ENCODE measurements around the gene IL18R1. TPM values are rescaled to one million over a fixed set of nuclear protein-coding genes. Genes with fewer than 3 reads are reported as not detected.
"Not testable (repeated sequence)": the region's sequence is repeated elsewhere in the genome, so short reads cannot be mapped to it uniquely, and the experiment has no call there.

The IL18R1 gene, protein sequence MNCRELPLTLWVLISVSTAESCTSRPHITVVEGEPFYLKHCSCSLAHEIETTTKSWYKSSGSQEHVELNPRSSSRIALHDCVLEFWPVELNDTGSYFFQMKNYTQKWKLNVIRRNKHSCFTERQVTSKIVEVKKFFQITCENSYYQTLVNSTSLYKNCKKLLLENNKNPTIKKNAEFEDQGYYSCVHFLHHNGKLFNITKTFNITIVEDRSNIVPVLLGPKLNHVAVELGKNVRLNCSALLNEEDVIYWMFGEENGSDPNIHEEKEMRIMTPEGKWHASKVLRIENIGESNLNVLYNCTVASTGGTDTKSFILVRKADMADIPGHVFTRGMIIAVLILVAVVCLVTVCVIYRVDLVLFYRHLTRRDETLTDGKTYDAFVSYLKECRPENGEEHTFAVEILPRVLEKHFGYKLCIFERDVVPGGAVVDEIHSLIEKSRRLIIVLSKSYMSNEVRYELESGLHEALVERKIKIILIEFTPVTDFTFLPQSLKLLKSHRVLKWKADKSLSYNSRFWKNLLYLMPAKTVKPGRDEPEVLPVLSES
- total RNA-seq, result 10 to 100 TPM; 15.7 to 19.3 (median 17.9) TPM

DNA sequence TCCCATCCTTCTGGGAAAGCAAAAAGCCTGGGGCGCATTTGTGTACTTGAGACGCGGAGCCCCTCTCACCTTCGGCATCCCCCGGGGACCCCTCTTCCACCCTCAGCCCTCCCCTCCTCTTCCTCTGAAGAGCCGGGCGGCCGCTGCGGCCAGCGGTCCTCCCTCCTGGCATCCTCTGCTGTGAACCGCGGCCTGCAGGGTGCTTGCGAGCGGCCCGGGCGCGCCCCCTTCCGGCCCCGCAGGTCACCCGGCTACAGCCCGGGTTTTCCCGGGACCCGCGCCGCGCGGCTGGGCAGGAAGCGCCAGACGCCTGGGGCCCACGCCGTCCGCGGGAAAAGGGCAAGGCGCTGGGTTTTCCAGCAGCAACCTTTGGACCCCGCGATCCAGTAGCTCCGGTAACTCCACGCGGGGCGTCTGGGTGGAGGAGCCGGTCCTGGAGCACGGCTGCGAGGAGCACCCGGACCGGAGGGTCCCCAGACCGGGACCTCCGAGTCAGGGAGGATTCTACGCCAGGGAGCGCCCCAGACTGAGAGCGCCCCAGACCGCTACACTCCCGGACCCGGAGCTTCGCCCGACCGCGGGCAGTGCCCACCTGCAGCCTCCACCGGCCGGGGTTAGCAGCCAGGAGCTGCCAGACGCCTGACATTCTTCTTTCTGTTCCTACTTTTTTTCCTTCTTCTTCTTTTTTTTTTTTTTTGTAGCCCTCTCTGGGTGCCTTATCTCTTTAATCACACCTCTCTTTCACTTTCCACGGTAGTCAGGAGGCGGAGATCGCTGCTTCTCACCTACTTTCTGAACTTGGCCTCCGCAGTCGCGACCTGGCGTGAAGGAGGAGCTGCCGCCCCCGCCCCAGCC is at the start of gene IL18R1:
Gene IL18R1, plus strand, starts transcription at position 271 of the 855 bp plus-strand sequence. CDS start 6,865 bp downstream, outside the sequence.
- DNase-seq, result peak; percentile 68
- no peaks in the 10 kb centered on the region for H3K9me3 Mint-ChIP-seq
- H3K36me3 Mint-ChIP-seq (ENCODE audit: insufficient read depth), result no peaks in the 10 kb centered on the region
- peaks cover 41% of the 10 kb centered on the region for H3K4me1 Mint-ChIP-seq (ENCODE audit: low read depth)
- H3K4me3 Mint-ChIP-seq, result peak within 1 kb of the TSS; percentile 98
- peak; percentile 89 to 92 for ATAC-seq
- H3K27me3 Mint-ChIP-seq (ENCODE audit: low read depth), result no peaks in the 10 kb centered on the region

- Mint-ChIP-seq H3K9me3 (no peaks in the 10 kb centered on the region), H3K27me3 (ENCODE audit: low read depth) (peaks cover 6% of the 10 kb centered on the region), H3K36me3 (ENCODE audit: insufficient read depth) (no peaks in the 10 kb centered on the region), H3K4me3 (no peak overlapping the region), H3K4me1 (ENCODE audit: low read depth) (peaks cover 26% of the 10 kb centered on the region)
- no peak for ATAC-seq
- no peak for DNase-seq
Measured at GRCh38 chr2:102306125-102306524, 49.5 kb upstream of the IL18R1 start.

GRCh38 chr2:102310964-102311640 is 44.5 kb upstream of the IL18R1 start, which contains the start of gene IL1RL1:
Gene IL1RL1, plus strand, starts transcription at chr2:102311563. Its CDS starts 26,702 bp downstream, at chr2:102338265.
- Mint-ChIP-seq H3K9me3 (no peaks in the 10 kb centered on the region), H3K36me3 (ENCODE audit: insufficient read depth) (no peaks in the 10 kb centered on the region), H3K27me3 (ENCODE audit: low read depth) (peaks cover under 1% of the 10 kb centered on the region), H3K4me3 (no peak within 1 kb of the TSS), H3K4me1 (ENCODE audit: low read depth) (peaks cover under 1% of the 10 kb centered on the region)
- ATAC-seq (no peak), DNase-seq (no peak)

DNA sequence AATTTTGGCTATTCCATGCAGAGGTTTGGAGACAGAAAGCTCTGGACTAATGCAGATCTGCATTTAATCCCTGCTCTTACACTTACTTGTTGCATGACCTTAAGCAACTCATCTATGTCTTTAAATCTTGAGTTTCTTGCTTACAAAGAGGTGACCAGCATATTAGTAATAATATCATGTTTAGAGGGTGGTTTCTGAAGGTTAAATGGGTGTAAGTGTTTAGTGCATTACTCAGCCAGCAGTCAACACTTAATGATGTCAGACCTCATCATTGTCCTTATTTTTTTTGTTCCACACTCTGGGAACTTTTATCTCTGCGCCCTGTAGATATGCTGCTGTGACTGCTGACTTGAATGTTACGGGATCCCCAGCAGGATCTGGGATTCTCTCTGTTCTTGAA is 42.6 kb upstream of the IL18R1 start:
- no peaks in the 10 kb centered on the region for H3K36me3 Mint-ChIP-seq (ENCODE audit: insufficient read depth)
- ATAC-seq, result no peak
- no peaks in the 10 kb centered on the region for H3K27me3 Mint-ChIP-seq (ENCODE audit: low read depth)

GRCh38 chr2:102313471-102313870 is 42.1 kb upstream of the IL18R1 start:
- Mint-ChIP-seq H3K4me3 (no peak overlapping the region), H3K27me3 (ENCODE audit: low read depth) (no peaks in the 10 kb centered on the region), H3K36me3 (ENCODE audit: insufficient read depth) (no peaks in the 10 kb centered on the region), H3K4me1 (ENCODE audit: low read depth) (no peaks in the 10 kb centered on the region), H3K9me3 (no peaks in the 10 kb centered on the region)
- DNase-seq, result no peak
- ATAC-seq, result no peak

More for the DNA sequence above, 42.6 kb upstream of the IL18R1 start:
- H3K4me1 Mint-ChIP-seq (ENCODE audit: low read depth), result no peaks in the 10 kb centered on the region
- H3K4me3 Mint-ChIP-seq, result no peak overlapping the region
- H3K9me3 Mint-ChIP-seq, result no peaks in the 10 kb centered on the region
- no peak for DNase-seq

DNA sequence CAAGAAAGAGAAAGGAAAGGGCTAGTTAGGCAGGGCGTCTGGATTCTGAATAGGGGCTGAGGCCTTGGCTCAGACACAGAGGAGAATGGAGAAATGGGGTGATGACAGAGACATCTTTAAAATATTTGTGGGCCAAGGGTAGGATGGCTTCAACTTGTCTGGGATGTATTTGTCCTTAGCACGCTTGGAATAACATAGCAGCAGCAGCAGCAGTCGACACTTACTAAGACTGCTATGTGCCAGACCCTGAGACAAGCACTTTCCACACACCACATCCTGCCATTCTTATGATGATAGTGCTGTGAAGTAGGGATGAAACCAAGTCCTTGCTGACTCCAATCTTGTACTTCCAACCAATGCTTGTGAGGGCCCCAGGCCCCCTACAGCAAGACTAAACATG is 41.6 kb upstream of the IL18R1 start:
- Mint-ChIP-seq H3K4me1 (ENCODE audit: low read depth) (no peaks in the 10 kb centered on the region), H3K9me3 (no peaks in the 10 kb centered on the region), H3K4me3 (no peak overlapping the region), H3K36me3 (ENCODE audit: insufficient read depth) (no peaks in the 10 kb centered on the region), H3K27me3 (ENCODE audit: low read depth) (no peaks in the 10 kb centered on the region)
- DNase-seq (no peak), ATAC-seq (no peak)

GRCh38 chr2:102315921-102316320 is 39.7 kb upstream of the IL18R1 start:
- Mint-ChIP-seq H3K27me3 (ENCODE audit: low read depth) (no peaks in the 10 kb centered on the region), H3K36me3 (ENCODE audit: insufficient read depth) (no peaks in the 10 kb centered on the region), H3K9me3 (no peaks in the 10 kb centered on the region), H3K4me3 (no peak overlapping the region), H3K4me1 (ENCODE audit: low read depth) (no peaks in the 10 kb centered on the region)
- ATAC-seq (no peak), DNase-seq (no peak)

- Mint-ChIP-seq H3K4me3 (no peak overlapping the region), H3K36me3 (ENCODE audit: insufficient read depth) (no peaks in the 10 kb centered on the region), H3K4me1 (ENCODE audit: low read depth) (no peaks in the 10 kb centered on the region), H3K27me3 (ENCODE audit: low read depth) (no peaks in the 10 kb centered on the region), H3K9me3 (no peaks in the 10 kb centered on the region)
- no peak for DNase-seq
- ATAC-seq, result peak in 1 of 2 donors; percentile 28
Measured at GRCh38 chr2:102317715-102318114, 37.9 kb upstream of the IL18R1 start.

GRCh38 chr2:102318437-102318836 is 37.2 kb upstream of the IL18R1 start:
- Mint-ChIP-seq H3K27me3 (ENCODE audit: low read depth) (no peaks in the 10 kb centered on the region), H3K36me3 (ENCODE audit: insufficient read depth) (no peaks in the 10 kb centered on the region), H3K4me1 (ENCODE audit: low read depth) (no peaks in the 10 kb centered on the region), H3K4me3 (no peak overlapping the region), H3K9me3 (no peaks in the 10 kb centered on the region)
- DNase-seq, result no peak
- ATAC-seq, result no peak

DNA sequence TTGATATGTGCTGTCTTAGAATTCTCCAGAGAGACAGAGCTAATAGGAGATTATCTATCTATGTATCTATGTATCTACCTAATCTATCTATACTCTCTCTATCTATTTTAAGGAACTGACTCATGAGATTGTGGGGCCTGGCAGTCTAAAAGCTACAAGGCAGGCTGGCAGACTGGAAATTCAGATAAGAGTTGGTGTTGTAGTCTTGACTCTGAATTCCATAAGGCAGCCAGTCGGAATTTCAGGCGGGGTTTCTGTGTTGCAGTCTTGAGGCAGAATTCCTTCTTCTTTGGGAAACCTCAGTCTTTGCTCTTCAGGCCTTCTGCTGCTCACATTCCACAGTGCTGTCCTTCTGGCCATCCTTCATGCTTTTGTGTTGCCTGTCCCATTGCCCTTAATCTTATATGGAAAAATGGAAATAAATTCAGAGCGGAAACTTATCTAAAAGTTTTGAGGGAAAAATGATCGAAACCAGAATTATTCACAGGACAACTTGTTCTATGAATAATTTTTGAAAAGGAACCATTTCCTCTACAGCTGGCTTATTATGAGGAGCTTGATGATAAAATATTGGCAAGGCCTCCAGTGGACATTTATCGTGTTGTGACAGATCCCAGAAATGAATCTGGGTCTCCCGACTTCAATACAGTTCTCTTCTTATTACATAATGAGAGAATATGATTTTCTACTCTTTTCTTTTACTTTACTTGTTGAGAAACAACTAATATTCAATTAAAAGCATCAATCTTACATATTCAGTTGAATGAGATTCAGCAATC is 33.5 kb upstream of the IL18R1 start:
- Mint-ChIP-seq H3K9me3 (no peaks in the 10 kb centered on the region), H3K4me3 (no peak overlapping the region), H3K4me1 (ENCODE audit: low read depth) (no peaks in the 10 kb centered on the region), H3K36me3 (ENCODE audit: insufficient read depth) (no peaks in the 10 kb centered on the region), H3K27me3 (ENCODE audit: low read depth) (no peaks in the 10 kb centered on the region)
- DNase-seq (no peak), ATAC-seq (no peak)

DNA sequence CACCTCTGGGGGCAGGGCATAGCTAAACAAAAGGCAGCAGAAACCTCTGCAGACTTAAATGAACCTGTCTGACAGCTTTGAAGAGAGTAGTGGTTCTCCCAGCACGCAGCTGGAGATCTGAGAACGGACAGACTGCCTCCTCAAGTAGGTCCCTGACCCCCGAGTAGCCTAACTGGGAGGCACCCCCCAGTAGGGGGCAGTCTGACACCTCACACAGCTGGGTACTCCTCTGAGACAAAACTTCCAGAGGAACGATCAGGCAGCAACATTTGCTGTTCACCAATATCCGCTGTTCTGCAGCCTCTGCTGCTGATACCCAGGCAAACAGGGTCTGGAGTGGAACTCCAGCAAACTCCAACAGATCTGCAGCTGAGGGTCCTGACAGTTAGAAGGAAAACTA is 30.7 kb upstream of the IL18R1 start:
- H3K4me3 Mint-ChIP-seq; H3K9me3 Mint-ChIP-seq; ATAC-seq; H3K4me1 Mint-ChIP-seq (ENCODE audit: low read depth); H3K27me3 Mint-ChIP-seq (ENCODE audit: low read depth); H3K36me3 Mint-ChIP-seq (ENCODE audit: insufficient read depth): not testable (repeated sequence)
- peak; percentile 12 for DNase-seq

GRCh38 chr2:102331311-102331980 is 24.1 kb upstream of the IL18R1 start:
- H3K9me3 Mint-ChIP-seq, result no peaks in the 10 kb centered on the region
- no peaks in the 10 kb centered on the region for H3K36me3 Mint-ChIP-seq (ENCODE audit: insufficient read depth)
- DNase-seq (no peak), ATAC-seq (no peak)
- no peaks in the 10 kb centered on the region for H3K27me3 Mint-ChIP-seq (ENCODE audit: low read depth)
- no peak overlapping the region for H3K4me3 Mint-ChIP-seq
- no peaks in the 10 kb centered on the region for H3K4me1 Mint-ChIP-seq (ENCODE audit: low read depth)

GRCh38 chr2:102334486-102334885 is 21.1 kb upstream of the IL18R1 start:
- H3K27me3 Mint-ChIP-seq (ENCODE audit: low read depth), result no peaks in the 10 kb centered on the region
- DNase-seq, result no peak
- no peaks in the 10 kb centered on the region for H3K36me3 Mint-ChIP-seq (ENCODE audit: insufficient read depth)
- H3K9me3 Mint-ChIP-seq, result no peaks in the 10 kb centered on the region
- peaks cover 7% of the 10 kb centered on the region for H3K4me1 Mint-ChIP-seq (ENCODE audit: low read depth)
- H3K4me3 Mint-ChIP-seq, result no peak overlapping the region
- ATAC-seq, result no peak

Measured in activated T-cell treated with anti-CD3 and anti-CD28 coated beads, Interleukin-2, amount 50 U/mL, for 4 hours (primary cell).